Sciatic nerve (tissue), 2 donors: Measurements from ENCODE around the gene NDUFB8. TPM values are rescaled to one million over a fixed set of nuclear protein-coding genes. Genes with fewer than 3 reads are reported as not detected.

Experiments
- ATAC-seq: fragments of 200-7000 bp; cut with Tn5 transposase; one replicate; pipeline ENCODE4 v1.9.1; 2020; ENCODE audit warnings: mild to moderate bottlenecking, moderate library complexity
- DNase-seq: peaks from one replicate; pipeline ENCODE4 v3.0.0-alpha.2; 2020; ENCODE audit warnings: low spot score
- intact Hi-C: fragments of 100-400 bp; cut with DNase I; formaldehyde crosslinking; loops from one replicate; pipeline ENCODE4 v1.14.2; 2022
- total RNA-seq: library from RNA; stranded (reverse); fragmentation: NEBNext Ultra II Directional; extraction: Animal tissue kit (Norgen Biotek cat#: 25700); gene quantifications from one replicate; pipeline ENCODE4 v1.2.1, GENCODE V29; 2021
- donor health status: DM: no; HTN: no; CAD: no.
- donor health status: DM: no; HTN: no; CAD: no.

Gene NDUFB8
- total RNA-seq, 1 donor from 2014 or later, result 123 TPM

GRCh38 chr10:100515612-100516011 is 14.1 kb downstream of the NDUFB8 start:
- DNase-seq (no peak), ATAC-seq (no peak)
- intact Hi-C loops, result loop anchor here (10.0 kb wide), 1 partner anchor 81 kb away; no protein-coding TSS in a partner anchor

- intact Hi-C loops, result loop anchor here (10.0 kb wide), 1 partner anchor 76 kb away; no protein-coding TSS in a partner anchor
- DNase-seq (no peak), ATAC-seq (no peak)
Observed at GRCh38 chr10:100510533-100511308, 18.9 kb downstream of the NDUFB8 start.

- intact Hi-C loops, result no loop called here
- DNase-seq (no peak), ATAC-seq (no peak)
Observed at GRCh38 chr10:100509241-100509840, 20.3 kb downstream of the NDUFB8 start.

GRCh38 chr10:100508691-100509150 is 20.9 kb downstream of the NDUFB8 start:
- DNase-seq (no peak), ATAC-seq (no peak)
- intact Hi-C loops, result no loop called here

GRCh38 chr10:100508266-100508665 is 21.4 kb downstream of the NDUFB8 start:
- intact Hi-C loops, result no loop called here
- DNase-seq (no peak), ATAC-seq (no peak)

- intact Hi-C loops, result no loop called here
- no peak for ATAC-seq
- DNase-seq, result no peak
Observed at GRCh38 chr10:100507357-100507732, 22.3 kb downstream of the NDUFB8 start.

GRCh38 chr10:100506596-100507356 is 22.9 kb downstream of the NDUFB8 start:
- DNase-seq (no peak), ATAC-seq (no peak)
- intact Hi-C loops, result no loop called here

GRCh38 chr10:100505164-100505563 is 24.5 kb downstream of the NDUFB8 start:
- ATAC-seq (no peak), DNase-seq (no peak)
- intact Hi-C loops, result no loop called here

- no peak for ATAC-seq
- no peak for DNase-seq
- intact Hi-C loops, result no loop called here
Observed at GRCh38 chr10:100504096-100504495, 25.6 kb downstream of the NDUFB8 start.

GRCh38 chr10:100502926-100503494 is 26.7 kb downstream of the NDUFB8 start:
- no peak for DNase-seq
- intact Hi-C loops, result no loop called here
- no peak for ATAC-seq

GRCh38 chr10:100501423-100501822 is 28.2 kb downstream of the NDUFB8 start:
- intact Hi-C loops, result no loop called here
- DNase-seq, result no peak
- no peak for ATAC-seq

GRCh38 chr10:100498059-100498458 is 31.6 kb downstream of the NDUFB8 start:
- no peak for ATAC-seq
- DNase-seq, result no peak
- intact Hi-C loops, result no loop called here

GRCh38 chr10:100496567-100496966 is 33.1 kb downstream of the NDUFB8 start:
- intact Hi-C loops, result no loop called here
- no peak for DNase-seq
- ATAC-seq, result no peak

GRCh38 chr10:100490531-100490930 is 39.1 kb downstream of the NDUFB8 start:
- intact Hi-C loops, result no loop called here
- ATAC-seq (no peak), DNase-seq (no peak)

- intact Hi-C loops, result no loop called here
- no peak for DNase-seq
- no peak for ATAC-seq
Observed at GRCh38 chr10:100489396-100489795, 40.3 kb downstream of the NDUFB8 start.

- DNase-seq (no peak), ATAC-seq (no peak)
- intact Hi-C loops, result no loop called here
Observed at GRCh38 chr10:100487529-100487928, 42.1 kb downstream of the NDUFB8 start.

GRCh38 chr10:100485801-100486495 is 43.7 kb downstream of the NDUFB8 start:
- ATAC-seq (no peak), DNase-seq (no peak)
- intact Hi-C loops, result no loop called here

GRCh38 chr10:100485366-100485765 is 44.3 kb downstream of the NDUFB8 start:
- intact Hi-C loops, result no loop called here
- ATAC-seq (no peak), DNase-seq (no peak)
